ENCODE measurements around the gene CHORDC1. TPM values are rescaled to one million over a fixed set of nuclear protein-coding genes. Genes with fewer than 3 reads are reported as not detected.

CHORDC1 gene
- total and polyA plus RNA-seq, 12 donors = 11.3 to 83.7 (median 34.8) TPM

DNA sequence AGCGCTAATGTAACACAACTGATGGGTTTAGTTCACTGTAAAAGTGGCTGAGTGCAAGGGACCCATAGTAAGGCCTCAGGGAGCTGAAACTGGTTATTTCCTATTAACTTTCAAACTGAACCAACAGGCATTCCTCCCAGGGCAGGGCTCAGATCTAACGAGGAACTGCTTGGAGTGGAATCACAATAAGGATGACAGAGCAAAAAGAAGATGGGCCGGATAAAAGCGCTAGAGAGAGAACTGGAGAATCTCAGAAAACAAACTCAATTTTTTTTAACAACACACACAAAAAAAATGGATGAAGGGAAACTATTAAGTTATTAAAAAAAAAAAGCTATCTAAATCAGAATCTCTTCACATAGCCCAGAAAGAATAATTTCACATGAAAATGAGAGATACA is 14.2 kb upstream of the CHORDC1 start:
- 84 to 93% (median 89%) methylated on average over 4 of the region's 4 CpGs for WGBS, 4 donors
- no peak for DNase-seq
- no peak overlapping the region for H3K4me3 ChIP-seq
- intact Hi-C loops (cut with DNase I) = no loop called here
- H3K9me3 ChIP-seq (replicated peaks in 1 of 3) = peaks cover 0 to 5% (median 0%) of the 10 kb centered on the region in 3 donors
- no peak overlapping the region for H3K27ac ChIP-seq
- no peak for TF ChIP-seq POLR2A (IDR thresholded peaks at IDR 0.05)
- no peaks in the 10 kb centered on the region for H3K4me1 ChIP-seq (replicated peaks in 1 of 2)
- no peaks in the 10 kb centered on the region for H3K27me3 ChIP-seq
- no peaks in the 10 kb centered on the region for H3K36me3 ChIP-seq (replicated peaks in 1 of 2)

DNA sequence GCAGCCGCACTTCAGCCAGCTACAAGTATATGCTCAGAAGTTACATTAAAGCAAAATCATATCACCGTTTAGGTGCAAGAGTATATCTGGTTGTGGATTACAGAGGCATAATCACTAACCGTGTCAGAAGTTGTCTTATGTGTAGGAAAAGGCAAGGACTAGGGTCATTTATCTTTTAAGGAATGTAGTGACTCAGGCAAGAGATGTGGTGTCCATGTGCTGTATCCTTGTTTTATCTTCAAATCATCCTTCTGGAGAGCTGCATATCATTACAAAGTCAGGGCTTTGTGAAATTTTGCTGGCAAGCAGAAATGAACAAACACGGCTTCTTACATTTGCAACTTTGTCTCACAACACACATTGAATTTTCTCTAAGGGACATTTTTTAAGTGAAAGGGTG is 12.7 kb upstream of the CHORDC1 start:
- 67 to 73% (median 72%) methylated on average over 4 of the region's 4 CpGs for WGBS, 4 donors
- Histone ChIP-seq H3K4me1 (replicated peaks in 1 of 2) (no peaks in the 10 kb centered on the region), H3K9me3 (replicated peaks in 1 of 3) (peaks cover 0 to 9% (median 0%) of the 10 kb centered on the region in 3 donors), H3K27me3 (no peaks in the 10 kb centered on the region), H3K4me3 (no peak overlapping the region), H3K36me3 (replicated peaks in 1 of 2) (no peaks in the 10 kb centered on the region), H3K27ac (no peak overlapping the region)
- no peak for DNase-seq
- intact Hi-C loops (cut with DNase I) = no loop called here
- no peak for TF ChIP-seq POLR2A (IDR thresholded peaks at IDR 0.05)
- TF ChIP-seq, protein P1, sequence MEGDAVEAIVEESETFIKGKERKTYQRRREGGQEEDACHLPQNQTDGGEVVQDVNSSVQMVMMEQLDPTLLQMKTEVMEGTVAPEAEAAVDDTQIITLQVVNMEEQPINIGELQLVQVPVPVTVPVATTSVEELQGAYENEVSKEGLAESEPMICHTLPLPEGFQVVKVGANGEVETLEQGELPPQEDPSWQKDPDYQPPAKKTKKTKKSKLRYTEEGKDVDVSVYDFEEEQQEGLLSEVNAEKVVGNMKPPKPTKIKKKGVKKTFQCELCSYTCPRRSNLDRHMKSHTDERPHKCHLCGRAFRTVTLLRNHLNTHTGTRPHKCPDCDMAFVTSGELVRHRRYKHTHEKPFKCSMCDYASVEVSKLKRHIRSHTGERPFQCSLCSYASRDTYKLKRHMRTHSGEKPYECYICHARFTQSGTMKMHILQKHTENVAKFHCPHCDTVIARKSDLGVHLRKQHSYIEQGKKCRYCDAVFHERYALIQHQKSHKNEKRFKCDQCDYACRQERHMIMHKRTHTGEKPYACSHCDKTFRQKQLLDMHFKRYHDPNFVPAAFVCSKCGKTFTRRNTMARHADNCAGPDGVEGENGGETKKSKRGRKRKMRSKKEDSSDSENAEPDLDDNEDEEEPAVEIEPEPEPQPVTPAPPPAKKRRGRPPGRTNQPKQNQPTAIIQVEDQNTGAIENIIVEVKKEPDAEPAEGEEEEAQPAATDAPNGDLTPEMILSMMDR (IDR thresholded peaks at IDR 0.05) = no peak

DNA sequence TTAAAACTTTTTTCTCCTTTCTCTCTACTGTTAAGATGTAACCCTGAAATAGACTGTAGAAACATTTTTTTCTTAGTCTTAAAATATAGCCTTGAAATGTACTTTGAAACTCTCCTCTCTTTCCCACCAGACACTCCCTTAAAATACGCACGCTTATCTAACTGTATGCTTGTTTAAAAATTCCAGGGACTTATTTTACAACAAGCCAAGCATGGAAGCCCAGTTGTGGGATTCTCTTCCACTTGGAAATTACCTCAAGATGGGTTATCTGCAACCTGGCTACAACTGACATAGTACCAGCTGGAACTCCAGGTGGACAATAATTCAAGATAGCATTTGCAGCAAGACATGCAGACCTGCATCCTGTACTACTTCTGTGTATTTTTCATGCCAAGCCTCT is 12.1 kb upstream of the CHORDC1 start:
- no peaks in the 10 kb centered on the region for H3K4me1 ChIP-seq (replicated peaks in 1 of 2)
- H3K27me3 ChIP-seq = no peaks in the 10 kb centered on the region
- no peaks in the 10 kb centered on the region for H3K36me3 ChIP-seq (replicated peaks in 1 of 2)
- DNase-seq = no peak
- intact Hi-C loops (cut with DNase I) = no loop called here
- WGBS, 4 donors = 45 to 66% (median 59%) methylated on average over 2 of the region's 2 CpGs
- peaks cover 0 to 9% (median 0%) of the 10 kb centered on the region in 3 donors for H3K9me3 ChIP-seq (replicated peaks in 1 of 3)
- H3K27ac ChIP-seq = no peak overlapping the region
- H3K4me3 ChIP-seq = no peak overlapping the region
- no peak for TF ChIP-seq POLR2A (IDR thresholded peaks at IDR 0.05)
- TF ChIP-seq, protein P1 (IDR thresholded peaks at IDR 0.05) = no peak

DNA sequence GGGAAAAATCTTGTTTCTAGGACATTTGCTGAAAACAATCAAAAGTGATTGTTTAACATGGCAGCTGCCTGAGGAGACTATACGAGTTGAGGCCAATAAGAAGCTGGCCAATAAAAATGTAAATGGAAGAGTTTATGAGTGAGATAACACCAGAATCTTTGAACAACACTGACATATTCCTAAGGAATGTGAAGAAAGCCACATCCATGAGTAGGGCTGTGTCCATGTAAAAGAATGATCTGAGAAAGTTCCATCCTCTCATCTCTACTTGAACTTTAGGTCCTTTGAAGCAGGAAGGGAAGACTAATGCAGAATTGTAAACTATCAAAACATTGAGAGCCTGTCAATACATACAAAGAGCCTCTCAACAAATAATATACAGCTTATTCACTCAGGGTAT is 6.9 kb upstream of the CHORDC1 start:
- no peak for DNase-seq
- Histone ChIP-seq H3K9me3 (replicated peaks in 1 of 3) (peaks cover 0 to 9% (median 0%) of the 10 kb centered on the region in 3 donors), H3K27me3 (no peaks in the 10 kb centered on the region), H3K4me3 (no peak overlapping the region), H3K27ac (no peak overlapping the region), H3K36me3 (replicated peaks in 1 of 2) (no peaks in the 10 kb centered on the region), H3K4me1 (replicated peaks in 1 of 2) (peaks cover 0 to under 1% of the 10 kb centered on the region in 2 donors)
- TF ChIP-seq, protein P1 (IDR thresholded peaks at IDR 0.05) = no peak
- no peak for TF ChIP-seq POLR2A (IDR thresholded peaks at IDR 0.05)
- 93 to 97% (median 95%) methylated on average over 1 of the region's 1 CpG for WGBS, 4 donors
- intact Hi-C loops (cut with DNase I) = no loop called here

DNA sequence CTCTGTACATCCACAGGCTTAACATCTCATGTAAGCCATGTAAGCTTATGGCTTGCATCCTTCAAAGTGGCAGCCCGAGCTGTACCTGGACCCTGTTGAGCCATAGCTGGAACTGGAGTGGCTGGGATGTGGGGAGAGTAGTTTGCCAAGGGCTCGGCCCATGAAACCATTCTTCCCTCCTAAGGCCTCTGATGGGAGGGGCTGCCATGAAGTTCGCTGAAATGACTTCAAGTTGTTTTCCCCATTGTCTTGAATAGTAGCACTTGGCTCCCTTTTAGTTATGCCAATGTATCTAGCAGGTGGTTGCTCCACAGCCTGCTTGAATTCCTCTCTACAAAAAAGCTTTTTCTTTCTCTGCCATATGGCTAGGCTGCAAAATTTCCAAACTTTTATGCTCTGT is 5.2 kb upstream of the CHORDC1 start:
- Histone ChIP-seq H3K27me3 (no peaks in the 10 kb centered on the region), H3K4me3 (no peak overlapping the region), H3K4me1 (replicated peaks in 1 of 2) (peaks cover 0 to 12% of the 10 kb centered on the region in 2 donors), H3K36me3 (replicated peaks in 1 of 2) (no peaks in the 10 kb centered on the region), H3K9me3 (replicated peaks in 1 of 3) (peaks cover 0 to 4% (median 0%) of the 10 kb centered on the region in 3 donors), H3K27ac (no peak overlapping the region)
- TF ChIP-seq POLR2A (IDR thresholded peaks at IDR 0.05) = no peak
- TF ChIP-seq, protein P1 (IDR thresholded peaks at IDR 0.05) = no peak
- DNase-seq = no peak
- 89 to 96% (median 95%) methylated on average over 3 of the region's 3 CpGs for WGBS, 4 donors
- intact Hi-C loops (cut with DNase I) = no loop called here
